SHP77 treated with DMSO at 0.1 percent for 48 hours (cell line): Measurements from ENCODE around the gene CDH4.
"Not testable (repeated sequence)": the region's sequence is repeated elsewhere in the genome, so short reads cannot be mapped to it uniquely, and the experiment has no call there.

Source experiments
- DNase-seq: peaks from one replicate; lab custom pipeline; 2025; lab: John Stamatoyannopoulos, UW

The CDH4 gene

DNA sequence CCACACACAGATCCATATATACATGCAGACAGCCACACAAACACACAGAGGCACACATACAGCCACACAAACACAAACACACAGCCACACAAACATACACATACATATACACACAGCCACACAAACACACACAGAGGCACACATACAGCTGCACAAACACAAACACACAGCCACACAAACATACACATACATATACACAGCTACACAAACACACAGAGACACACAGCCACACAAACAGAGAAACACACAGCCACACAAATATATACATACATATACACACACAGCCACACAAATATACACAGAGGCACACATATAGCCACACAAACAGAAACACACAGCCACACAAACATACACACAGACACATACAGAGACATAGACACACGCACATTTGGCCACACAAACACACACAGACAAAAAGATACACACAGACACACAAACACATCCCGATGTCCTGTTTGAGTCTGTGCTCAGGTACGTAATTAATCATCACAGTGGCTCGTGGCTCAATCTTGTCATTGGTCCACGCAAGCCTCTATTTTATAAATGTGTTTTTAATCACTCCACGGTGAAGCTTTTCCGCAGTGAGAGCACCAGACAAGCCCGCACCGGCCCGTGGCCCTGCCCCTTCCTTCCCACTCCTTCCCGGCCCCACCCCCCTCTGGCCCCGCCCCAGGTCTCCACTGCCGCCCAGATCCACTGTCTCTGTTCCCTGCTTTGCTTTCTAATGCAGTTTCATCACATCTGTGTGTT lies 135.3 kb downstream of the CDH4 start:
- DNase-seq: no peak

DNA sequence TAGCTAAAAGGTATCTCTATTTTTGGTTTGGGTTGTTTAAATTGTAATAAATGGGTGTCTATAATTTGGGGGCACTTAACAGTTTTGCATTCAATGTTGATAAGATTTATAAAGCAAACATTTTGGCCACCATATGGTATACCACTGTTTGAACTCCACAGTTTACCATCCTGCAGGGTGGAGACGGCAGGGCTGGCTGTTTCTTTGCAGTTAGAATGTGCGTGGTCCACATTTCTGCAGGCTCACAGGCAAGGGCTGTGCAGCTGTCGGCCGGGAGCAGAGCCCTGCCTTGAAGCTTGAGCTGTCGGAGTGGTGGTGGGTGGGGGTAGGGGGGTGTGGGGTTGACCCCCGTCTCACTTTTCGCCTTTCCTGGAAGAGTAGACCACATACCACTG lies 135.9 kb downstream of the CDH4 start:
- no peak for DNase-seq

DNA sequence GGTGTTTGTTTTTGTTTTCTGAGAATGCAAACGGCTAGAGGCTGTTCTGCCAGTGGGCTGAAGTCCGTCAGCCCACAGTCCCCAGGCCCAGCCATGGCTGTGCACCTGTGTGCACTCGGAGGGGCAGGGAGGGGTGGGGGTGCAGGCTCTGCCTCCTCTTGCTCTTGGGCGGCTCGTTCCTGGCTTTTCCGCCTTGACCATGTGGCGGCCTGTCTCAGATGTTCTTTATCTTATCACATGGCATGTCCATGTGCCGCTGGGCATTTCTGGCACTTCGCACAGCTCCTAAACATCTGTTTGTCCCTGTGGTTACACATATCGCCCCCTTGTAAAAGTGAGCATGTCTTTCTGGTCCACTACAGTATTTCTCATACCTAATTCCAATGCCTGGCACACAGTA lies 137.0 kb downstream of the CDH4 start:
- DNase-seq: no peak

GRCh38 chr20:61391185-61391584 lies 139.1 kb downstream of the CDH4 start:
- no peak for DNase-seq

GRCh38 chr20:61391812-61392520 lies 139.9 kb downstream of the CDH4 start:
- no peak for DNase-seq

DNA sequence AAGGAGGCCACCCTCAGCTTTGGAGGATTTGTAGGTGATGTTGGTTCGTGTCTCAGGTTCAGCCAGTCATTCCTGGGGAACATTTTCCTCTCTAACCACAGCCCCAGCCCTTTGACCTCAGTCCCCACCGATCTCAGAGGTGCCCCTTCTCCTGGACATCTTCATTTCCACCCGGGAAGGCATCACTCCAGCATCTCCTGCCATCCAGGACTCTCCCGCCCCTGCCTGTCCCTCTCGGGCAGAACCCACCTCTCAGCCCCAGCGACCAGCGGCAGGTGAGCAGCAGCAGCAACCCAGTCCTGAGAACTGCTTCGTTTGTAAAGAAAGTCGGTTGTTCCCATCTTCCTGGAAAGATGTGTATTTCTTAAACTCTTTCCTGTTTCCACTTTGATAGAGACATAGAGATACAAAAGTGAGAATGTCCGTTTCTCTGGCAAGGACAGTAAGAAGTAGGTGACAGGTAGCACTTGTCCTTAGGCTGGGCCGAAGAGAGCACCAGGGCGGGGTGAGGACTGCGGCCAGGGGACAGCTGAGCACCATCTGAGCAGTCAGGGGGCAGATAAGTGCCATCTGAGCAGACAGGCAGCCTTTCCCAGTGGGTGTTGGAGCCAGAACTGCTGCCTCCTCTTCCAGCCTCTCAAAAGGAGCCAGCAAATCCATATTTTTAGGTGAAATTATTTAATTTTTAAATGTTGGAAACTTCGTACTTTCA lies 142.2 kb downstream of the CDH4 start:
- DNase-seq: no peak

GRCh38 chr20:61396262-61396848 lies 144.3 kb downstream of the CDH4 start:
- no peak for DNase-seq

GRCh38 chr20:61397146-61397545 lies 145.1 kb downstream of the CDH4 start:
- DNase-seq: no peak

DNA sequence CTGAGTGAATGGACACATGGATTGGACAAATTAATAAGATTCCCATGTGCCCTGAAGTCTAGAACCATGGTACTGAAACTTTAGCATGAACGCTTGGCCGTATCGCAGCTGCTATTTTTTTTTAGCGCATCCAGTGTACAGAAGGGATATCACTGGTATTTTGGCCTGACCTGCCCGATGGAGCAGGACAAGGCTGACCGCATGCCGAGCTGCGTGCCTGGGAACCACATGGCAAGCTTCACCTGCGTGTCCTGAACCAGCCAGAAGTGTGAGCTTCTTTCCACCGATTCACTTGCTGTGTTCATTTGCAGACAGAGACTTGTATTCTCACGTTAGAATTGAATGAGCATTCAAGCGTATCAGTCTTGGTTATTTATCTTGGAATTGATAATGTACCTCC lies 145.7 kb downstream of the CDH4 start:
- DNase-seq: no peak

- DNase-seq: no peak
These were observed 147.4 kb downstream of the CDH4 start for GRCh38 chr20:61399433-61399832.

GRCh38 chr20:61400499-61400898 lies 148.4 kb downstream of the CDH4 start:
- no peak for DNase-seq

DNA sequence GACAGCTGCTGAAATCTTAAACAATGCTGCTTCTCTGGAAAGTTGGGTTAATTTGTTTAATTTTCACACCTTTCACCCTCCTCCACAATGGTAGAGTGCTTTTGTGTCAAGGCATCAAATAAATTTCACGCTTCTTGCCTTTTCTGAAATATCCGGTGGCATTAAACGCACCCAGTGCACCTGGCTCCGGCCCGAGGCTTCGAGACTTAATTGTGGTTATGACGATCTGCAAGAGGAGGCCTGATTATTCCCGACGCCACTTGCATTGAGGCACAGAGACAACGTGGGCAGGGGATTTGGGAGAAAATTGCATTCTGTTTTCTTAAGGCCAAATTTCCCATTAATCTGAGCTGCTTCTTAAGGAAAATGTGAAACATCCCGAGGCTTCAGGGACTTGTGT lies 152.2 kb downstream of the CDH4 start:
- no peak for DNase-seq

GRCh38 chr20:61405007-61405406 lies 152.9 kb downstream of the CDH4 start:
- DNase-seq: no peak

DNA sequence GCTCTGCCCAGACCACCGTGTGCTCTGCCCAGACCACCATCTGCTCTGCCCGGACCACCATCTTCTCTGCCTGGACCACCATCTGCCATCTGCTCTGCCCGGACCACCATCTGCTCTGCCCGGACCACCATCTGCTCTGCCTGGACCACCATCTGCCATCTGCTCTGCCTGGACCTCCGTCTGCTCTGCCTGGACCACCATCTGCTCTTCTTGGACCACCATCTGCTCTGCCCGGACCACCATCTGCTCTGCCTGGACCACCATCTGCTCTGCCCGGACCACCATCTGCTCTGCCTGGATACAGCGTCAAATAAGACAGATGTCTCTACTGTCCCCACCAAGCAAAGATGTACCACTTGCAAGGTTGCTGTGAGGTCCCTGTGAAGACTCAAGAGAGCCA lies 154.7 kb downstream of the CDH4 start:
- not testable (repeated sequence) for DNase-seq

GRCh38 chr20:61407561-61407960 lies 155.5 kb downstream of the CDH4 start:
- no peak for DNase-seq

- DNase-seq: no peak
These were observed 157.1 kb downstream of the CDH4 start for GRCh38 chr20:61408951-61409740.

DNA sequence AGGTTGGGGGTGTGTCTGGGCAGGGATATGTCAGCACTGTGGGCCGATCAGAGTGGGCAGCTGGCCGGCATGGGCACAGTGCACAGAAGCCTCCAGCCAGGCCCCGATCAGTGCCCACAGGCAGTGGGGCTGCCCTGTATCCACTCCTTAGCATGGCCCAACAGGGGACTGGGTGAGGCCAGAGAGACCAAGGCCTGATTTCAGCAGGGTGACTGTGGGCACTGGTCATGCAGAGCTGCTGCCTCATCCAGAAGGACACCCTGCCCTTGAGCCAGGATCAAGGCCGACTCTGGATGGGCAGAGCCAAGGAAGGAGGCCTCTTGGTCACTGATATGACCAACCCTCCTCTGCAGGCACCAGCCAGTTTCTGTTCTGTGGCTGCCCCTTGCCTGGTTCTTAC lies 159.7 kb downstream of the CDH4 start:
- DNase-seq: no peak

- no peak for DNase-seq
These were observed 161.7 kb downstream of the CDH4 start for GRCh38 chr20:61413752-61414151.

GRCh38 chr20:61414455-61414991 lies 162.5 kb downstream of the CDH4 start:
- DNase-seq: no peak

DNA sequence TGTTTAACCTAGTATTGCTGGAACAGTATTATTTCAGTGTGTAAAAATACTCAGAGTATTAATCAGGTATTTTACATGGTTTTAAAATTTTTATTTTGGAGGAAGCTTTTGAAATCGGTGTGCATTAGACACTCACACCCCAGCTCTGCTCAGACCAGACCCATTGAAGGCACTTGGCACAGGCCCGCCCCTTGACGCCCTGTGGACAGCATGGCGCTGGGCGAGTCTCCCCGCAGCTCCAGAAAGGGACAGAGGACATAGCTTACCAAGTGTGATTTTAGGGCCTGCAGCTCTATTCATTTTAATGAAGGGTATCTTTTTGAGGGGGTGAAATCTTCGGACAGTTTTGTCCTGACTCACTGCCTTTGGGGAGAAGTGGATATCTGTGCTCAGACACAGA lies 164.5 kb downstream of the CDH4 start:
- DNase-seq: no peak

DNA sequence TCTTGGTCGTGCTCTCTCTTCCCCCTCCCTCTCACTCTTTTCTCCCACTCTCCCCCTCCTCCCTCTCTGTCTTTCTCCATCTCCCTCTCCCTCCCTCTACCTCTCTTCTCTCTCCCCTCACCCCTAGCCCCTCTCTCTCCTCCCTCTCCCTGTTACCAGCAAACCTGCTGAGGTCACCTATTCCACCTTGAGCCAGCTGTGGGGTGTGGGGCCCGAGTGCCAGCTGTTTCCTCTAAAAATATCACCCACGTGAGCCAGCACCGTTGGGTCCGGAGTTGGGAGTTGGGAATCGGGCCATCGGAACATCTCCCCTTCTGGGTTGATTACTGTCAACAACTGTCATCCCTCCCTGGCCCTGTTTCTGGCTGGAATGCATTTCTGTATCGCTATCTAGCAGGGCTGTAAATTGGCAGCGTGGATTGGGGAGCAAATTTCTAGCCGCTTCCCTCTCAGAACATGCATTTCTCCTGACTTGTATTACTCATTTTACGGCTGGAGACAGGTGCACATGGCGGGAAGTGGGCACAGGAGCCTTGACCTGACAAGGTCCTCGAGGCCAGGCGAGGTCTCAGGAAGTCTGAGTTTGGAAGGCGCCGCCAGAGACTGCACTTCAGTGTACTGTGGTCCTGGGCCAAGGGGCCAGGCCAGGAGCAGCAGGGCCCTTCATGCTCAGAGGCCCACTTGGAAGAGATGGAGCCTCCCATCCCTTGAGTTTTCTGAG lies 165.3 kb downstream of the CDH4 start:
- DNase-seq: no peak
